ENCODE data around the gene FOXP2.
A peak's percentile ranks its signal among the peaks of the same experiment; 100 is the strongest.
"Not testable (repeated sequence)": the region's sequence is repeated elsewhere in the genome, so short reads cannot be mapped to it uniquely, and the experiment has no call there.

FOXP2 gene

GRCh38 chr7:114432061-114432460, 17.4 kb downstream of the FOXP2 start:
- H3K9me3 ChIP-seq = no peaks in the 10 kb centered on the region
- H3K36me3 ChIP-seq (replicated peaks) = no peaks in the 10 kb centered on the region
- H3K27me3 ChIP-seq (ENCODE audit: low read depth) = no peaks in the 10 kb centered on the region
- H3K4me1 ChIP-seq = no peaks in the 10 kb centered on the region
- no peak for DNase-seq (ENCODE audit: low spot score in 2 of 2)
- no peak overlapping the region for H3K4me3 ChIP-seq
- in situ Hi-C loops (cut with MboI; ENCODE audit: low sequenced_read_pairs) = no loop called here

- Histone ChIP-seq H3K9me3 (no peaks in the 10 kb centered on the region), H3K4me1 (no peaks in the 10 kb centered on the region), H3K4me3 (no peak overlapping the region), H3K27me3 (ENCODE audit: low read depth) (no peaks in the 10 kb centered on the region), H3K36me3 (replicated peaks) (no peaks in the 10 kb centered on the region)
- in situ Hi-C loops (cut with MboI; ENCODE audit: low sequenced_read_pairs) = no loop called here
- DNase-seq (ENCODE audit: low spot score in 2 of 2) = no peak
Observed at GRCh38 chr7:114432703-114433102, 18.1 kb downstream of the FOXP2 start.

- H3K4me3 ChIP-seq = no peak overlapping the region
- 0 out of 2 replicates have a peak, but pooled peaks cover 3% of the 10 kb centered on the region for H3K9me3 ChIP-seq
- H3K4me1 ChIP-seq = no peaks in the 10 kb centered on the region
- in situ Hi-C loops (cut with MboI; ENCODE audit: low sequenced_read_pairs) = no loop called here
- H3K27me3 ChIP-seq (ENCODE audit: low read depth) = no peaks in the 10 kb centered on the region
- no peaks in the 10 kb centered on the region for H3K36me3 ChIP-seq (replicated peaks)
- DNase-seq (ENCODE audit: low spot score in 2 of 2) = no peak
Observed at GRCh38 chr7:114439581-114439980, 25.0 kb downstream of the FOXP2 start.

- H3K9me3 ChIP-seq; in situ Hi-C loops (cut with MboI; ENCODE audit: low sequenced_read_pairs); DNase-seq (ENCODE audit: low spot score in 2 of 2): not testable (repeated sequence)
Observed at GRCh38 chr7:114440927-114441326, 26.3 kb downstream of the FOXP2 start.

GRCh38 chr7:114444196-114444595, 29.6 kb downstream of the FOXP2 start:
- Histone ChIP-seq H3K4me3 (no peak overlapping the region), H3K27me3 (ENCODE audit: low read depth) (0 out of 2 replicates have a peak, but pooled peaks cover 4% of the 10 kb centered on the region), H3K36me3 (replicated peaks) (no peaks in the 10 kb centered on the region), H3K9me3 (0 out of 2 replicates have a peak, but pooled peaks cover 3% of the 10 kb centered on the region), H3K4me1 (no peaks in the 10 kb centered on the region)
- in situ Hi-C loops (cut with MboI; ENCODE audit: low sequenced_read_pairs) = no loop called here
- DNase-seq (ENCODE audit: low spot score in 2 of 2) = no peak

More at GRCh38 chr7:114440927-114441326, 26.3 kb downstream of the FOXP2 start:
- H3K27me3 ChIP-seq (ENCODE audit: low read depth); H3K4me1 ChIP-seq; H3K36me3 ChIP-seq (replicated peaks); H3K4me3 ChIP-seq: not testable (repeated sequence)

- H3K27me3 ChIP-seq (ENCODE audit: low read depth) = 0 out of 2 replicates have a peak, but pooled peaks cover 5% of the 10 kb centered on the region
- no peaks in the 10 kb centered on the region for H3K9me3 ChIP-seq
- no peak overlapping the region for H3K4me3 ChIP-seq
- in situ Hi-C loops (cut with MboI; ENCODE audit: low sequenced_read_pairs) = no loop called here
- no peaks in the 10 kb centered on the region for H3K36me3 ChIP-seq (replicated peaks)
- H3K4me1 ChIP-seq = no peaks in the 10 kb centered on the region
- DNase-seq (ENCODE audit: low spot score in 2 of 2) = no peak
Observed at GRCh38 chr7:114450431-114450830, 35.8 kb downstream of the FOXP2 start.

GRCh38 chr7:114459574-114459973, 45.0 kb downstream of the FOXP2 start:
- H3K4me3 ChIP-seq = no peak overlapping the region
- H3K9me3 ChIP-seq = no peaks in the 10 kb centered on the region
- in situ Hi-C loops (cut with MboI; ENCODE audit: low sequenced_read_pairs) = no loop called here
- no peaks in the 10 kb centered on the region for H3K36me3 ChIP-seq (replicated peaks)
- 0 out of 2 replicates have a peak, but pooled peaks cover 2% of the 10 kb centered on the region for H3K27me3 ChIP-seq (ENCODE audit: low read depth)
- H3K4me1 ChIP-seq = no peaks in the 10 kb centered on the region
- DNase-seq (ENCODE audit: low spot score in 2 of 2) = no peak

- 0 out of 2 replicates have a peak, but pooled peaks cover 2% of the 10 kb centered on the region for H3K27me3 ChIP-seq (ENCODE audit: low read depth)
- H3K4me1 ChIP-seq = no peaks in the 10 kb centered on the region
- no peaks in the 10 kb centered on the region for H3K9me3 ChIP-seq
- DNase-seq (ENCODE audit: low spot score in 2 of 2) = no peak
- no peak overlapping the region for H3K4me3 ChIP-seq
- in situ Hi-C loops (cut with MboI; ENCODE audit: low sequenced_read_pairs) = no loop called here
- no peaks in the 10 kb centered on the region for H3K36me3 ChIP-seq (replicated peaks)
Observed at GRCh38 chr7:114460021-114460420, 45.4 kb downstream of the FOXP2 start.

- no peak for DNase-seq (ENCODE audit: low spot score in 2 of 2)
- H3K4me1 ChIP-seq = no peaks in the 10 kb centered on the region
- H3K36me3 ChIP-seq (replicated peaks) = no peaks in the 10 kb centered on the region
- H3K9me3 ChIP-seq = no peaks in the 10 kb centered on the region
- H3K4me3 ChIP-seq = no peak overlapping the region
- no peaks in the 10 kb centered on the region for H3K27me3 ChIP-seq (ENCODE audit: low read depth)
- in situ Hi-C loops (cut with MboI; ENCODE audit: low sequenced_read_pairs) = no loop called here
Observed at GRCh38 chr7:114466917-114467316, 52.3 kb downstream of the FOXP2 start.

GRCh38 chr7:114468844-114469243, 54.2 kb downstream of the FOXP2 start:
- Histone ChIP-seq H3K4me3 (no peak overlapping the region), H3K4me1 (no peaks in the 10 kb centered on the region), H3K36me3 (replicated peaks) (no peaks in the 10 kb centered on the region), H3K27me3 (ENCODE audit: low read depth) (no peaks in the 10 kb centered on the region), H3K9me3 (no peaks in the 10 kb centered on the region)
- no peak for DNase-seq (ENCODE audit: low spot score in 2 of 2)
- in situ Hi-C loops (cut with MboI; ENCODE audit: low sequenced_read_pairs) = no loop called here

GRCh38 chr7:114472896-114473512, 58.4 kb downstream of the FOXP2 start:
- DNase-seq (ENCODE audit: low spot score in 2 of 2) = no peak
- in situ Hi-C loops (cut with MboI; ENCODE audit: low sequenced_read_pairs) = no loop called here
- no peaks in the 10 kb centered on the region for H3K36me3 ChIP-seq (replicated peaks)
- H3K9me3 ChIP-seq = no peaks in the 10 kb centered on the region
- no peak overlapping the region for H3K4me3 ChIP-seq
- no peaks in the 10 kb centered on the region for H3K27me3 ChIP-seq (ENCODE audit: low read depth)
- no peaks in the 10 kb centered on the region for H3K4me1 ChIP-seq

- no peak overlapping the region for H3K4me3 ChIP-seq
- no peak for DNase-seq (ENCODE audit: low spot score in 2 of 2)
- in situ Hi-C loops (cut with MboI; ENCODE audit: low sequenced_read_pairs) = no loop called here
- H3K4me1 ChIP-seq = no peaks in the 10 kb centered on the region
- no peaks in the 10 kb centered on the region for H3K9me3 ChIP-seq
- H3K36me3 ChIP-seq (replicated peaks) = no peaks in the 10 kb centered on the region
- H3K27me3 ChIP-seq (ENCODE audit: low read depth) = no peaks in the 10 kb centered on the region
Observed at GRCh38 chr7:114478384-114478783, 63.8 kb downstream of the FOXP2 start.

GRCh38 chr7:114481999-114482398, 67.4 kb downstream of the FOXP2 start:
- Histone ChIP-seq H3K9me3 (no peaks in the 10 kb centered on the region), H3K4me3 (no peak overlapping the region), H3K36me3 (replicated peaks) (no peaks in the 10 kb centered on the region), H3K4me1 (no peaks in the 10 kb centered on the region), H3K27me3 (ENCODE audit: low read depth) (no peaks in the 10 kb centered on the region)
- DNase-seq (ENCODE audit: low spot score in 2 of 2) = peak in 1 of 2 experiments; percentile 26
- in situ Hi-C loops (cut with MboI; ENCODE audit: low sequenced_read_pairs) = no loop called here

- Histone ChIP-seq H3K9me3 (no peaks in the 10 kb centered on the region; the same call in 1 of the 2 replicates), H3K27me3 (ENCODE audit: low read depth) (no peaks in the 10 kb centered on the region), H3K4me3 (no peak overlapping the region), H3K4me1 (no peaks in the 10 kb centered on the region), H3K36me3 (replicated peaks) (no peaks in the 10 kb centered on the region)
- in situ Hi-C loops (cut with MboI; ENCODE audit: low sequenced_read_pairs) = no loop called here
- no peak for DNase-seq (ENCODE audit: low spot score in 2 of 2)
Observed at GRCh38 chr7:114484226-114484625, 69.6 kb downstream of the FOXP2 start.

GRCh38 chr7:114487174-114487573, 72.6 kb downstream of the FOXP2 start:
- H3K4me1 ChIP-seq = no peaks in the 10 kb centered on the region
- no peaks in the 10 kb centered on the region for H3K36me3 ChIP-seq (replicated peaks)
- H3K9me3 ChIP-seq = no peaks in the 10 kb centered on the region; the same call in 1 of the 2 replicates
- no peak overlapping the region for H3K4me3 ChIP-seq
- H3K27me3 ChIP-seq (ENCODE audit: low read depth) = no peaks in the 10 kb centered on the region
- DNase-seq (ENCODE audit: low spot score in 2 of 2) = no peak
- in situ Hi-C loops (cut with MboI; ENCODE audit: low sequenced_read_pairs) = no loop called here
